RKO (cell line): ENCODE results near the gene AGL.
"Not testable (repeated sequence)": the region's sequence is repeated elsewhere in the genome, so short reads cannot be mapped to it uniquely, and the experiment has no call there.

Experiments
- DNase-seq: peaks from one replicate; pipeline ENCODE4 v3.0.0-alpha.2; 2016; ENCODE audit warnings: low spot score

Gene AGL

GRCh38 chr1:99849744-99850458 is at the start of gene AGL:
TSS of gene AGL (plus strand) at chr1:99850361. CDS start at chr1:99851043, 682 bp downstream.
- DNase-seq = peak; percentile 73

- no peak for DNase-seq
Observed at GRCh38 chr1:99801584-99801983, 48.6 kb upstream of the AGL start.

DNA sequence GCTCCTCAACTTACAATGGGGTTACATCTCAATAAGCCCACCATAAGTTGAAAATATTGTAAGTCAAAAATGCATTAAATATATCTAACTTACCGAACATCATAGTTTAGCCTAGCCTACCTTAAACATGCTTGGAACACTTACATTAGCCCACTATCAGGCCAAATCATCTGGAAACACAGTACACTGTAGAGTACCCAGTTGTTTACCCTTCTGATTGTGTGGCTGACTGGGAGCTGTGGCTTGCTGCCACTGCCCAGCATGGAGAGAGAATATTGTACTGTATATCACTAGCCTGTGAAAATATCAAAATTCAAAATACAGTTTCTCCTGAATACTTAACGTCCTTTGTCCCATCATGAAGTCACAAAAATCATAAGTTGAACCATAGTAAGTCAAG is 43.3 kb upstream of the AGL start:
- no peak for DNase-seq

DNA sequence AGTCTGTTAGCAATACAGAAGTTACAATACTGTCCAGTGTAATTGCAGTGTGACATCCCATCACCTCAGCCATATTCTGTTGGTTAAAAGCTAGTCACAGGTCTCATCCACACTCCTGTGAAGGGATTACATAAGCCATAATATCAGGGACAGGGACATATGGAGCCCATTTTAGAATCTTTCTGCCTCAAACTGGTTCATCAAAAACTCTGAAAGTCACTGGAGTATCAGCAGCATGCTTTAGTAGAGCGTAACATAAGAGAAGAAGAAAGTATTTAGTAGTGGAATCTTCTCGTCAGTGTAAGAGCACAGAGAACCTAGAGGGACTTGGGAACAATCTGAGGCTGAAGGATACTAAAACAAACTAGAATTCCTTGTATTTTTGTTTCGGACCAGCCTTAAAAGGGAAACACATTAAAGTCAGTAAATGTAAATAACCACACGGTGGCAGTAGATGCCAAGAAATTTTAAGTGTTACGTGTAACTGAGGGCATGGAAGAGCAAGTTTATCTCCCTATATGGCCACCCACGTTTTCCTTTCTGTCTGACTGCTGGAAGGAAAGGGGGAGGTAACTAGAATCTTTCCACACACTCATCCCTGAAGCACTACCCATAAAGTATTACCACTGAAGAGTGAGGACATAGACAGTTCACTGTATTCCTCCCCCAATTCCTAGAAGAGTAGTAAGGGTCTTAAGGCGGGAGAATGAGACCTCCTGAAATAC is 41.6 kb upstream of the AGL start:
- DNase-seq = peak; percentile 94

DNA sequence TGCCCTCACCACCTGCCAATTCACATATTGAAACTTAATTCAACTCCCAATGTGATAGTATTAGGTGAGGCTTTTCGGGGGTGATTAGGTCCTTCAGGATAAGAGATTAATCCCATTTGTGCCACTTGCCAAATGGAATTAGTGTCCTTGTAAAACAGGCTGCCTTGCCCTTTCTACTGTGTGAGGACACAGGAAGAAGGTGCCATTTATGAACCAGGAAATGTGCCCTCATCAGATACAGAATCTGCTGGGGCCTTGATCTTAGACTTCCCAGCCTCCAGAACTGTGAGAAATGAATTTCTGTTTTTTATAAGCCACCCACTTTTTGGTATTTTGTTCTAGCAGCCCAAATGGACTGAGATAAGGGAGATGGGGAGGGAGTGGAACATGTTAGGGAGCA is 39.1 kb upstream of the AGL start:
- no peak for DNase-seq

DNA sequence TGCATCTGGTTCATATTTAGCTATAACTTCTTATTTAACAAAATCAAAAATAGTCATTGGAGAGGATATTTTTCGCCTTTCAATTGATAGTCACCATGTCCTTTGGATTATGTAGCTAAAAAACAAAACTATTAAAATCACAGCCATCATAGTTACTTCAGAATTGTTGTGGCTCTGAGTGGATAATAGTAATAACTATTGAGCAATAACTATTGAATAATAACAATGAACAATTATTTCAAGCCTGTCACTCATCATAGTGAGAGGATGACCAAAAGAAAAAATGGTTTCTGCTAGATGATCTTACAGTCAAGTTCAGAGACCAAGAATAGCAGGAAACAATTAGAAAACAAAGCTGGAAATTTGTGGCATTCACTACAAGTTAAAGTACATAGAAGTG is 38.4 kb upstream of the AGL start:
- DNase-seq = no peak

DNA sequence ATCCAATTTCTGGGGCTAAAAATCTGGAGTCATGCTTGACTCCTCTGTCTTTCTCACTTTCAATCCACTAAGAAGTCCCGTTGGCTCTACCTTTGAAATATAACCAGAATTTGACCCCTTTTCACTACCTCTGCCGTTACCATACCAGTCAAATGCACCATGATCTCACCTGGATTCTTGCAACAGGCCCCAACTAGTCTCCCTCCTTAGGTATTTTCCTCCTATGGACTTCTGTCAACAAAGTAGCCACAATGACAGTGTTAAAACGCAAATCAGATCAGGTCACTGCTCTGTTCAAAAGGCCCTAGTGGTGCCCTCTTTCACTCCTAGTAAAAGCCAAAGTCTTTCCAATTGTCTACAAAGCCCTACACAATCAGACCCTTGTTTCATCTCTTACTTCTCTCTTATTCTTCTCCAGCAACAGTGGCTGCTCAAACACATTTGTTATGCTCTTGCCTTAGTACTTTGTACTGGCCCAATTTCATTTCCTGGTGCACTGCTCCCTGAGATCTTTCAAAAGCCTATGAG is 35.7 kb upstream of the AGL start:
- DNase-seq = no peak

DNA sequence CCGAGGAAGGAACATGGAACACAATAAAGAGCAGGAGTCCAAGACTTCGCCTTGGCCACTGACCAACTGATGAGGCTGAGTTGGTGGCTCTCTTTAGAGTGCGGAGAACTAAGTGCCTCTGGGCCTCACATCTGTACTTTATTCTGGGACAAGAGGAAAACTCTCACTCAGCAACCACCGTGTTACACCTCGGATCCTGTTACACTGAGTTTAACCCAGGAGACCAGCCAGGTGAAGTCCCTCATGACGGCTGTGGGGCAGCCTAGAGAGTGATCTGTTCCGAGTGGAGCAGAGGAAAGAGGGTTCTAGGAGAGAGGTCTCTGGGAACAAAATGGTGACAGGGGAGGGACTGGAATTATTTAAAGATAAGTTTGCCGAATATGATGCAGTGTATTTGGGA is 33.5 kb upstream of the AGL start:
- DNase-seq = no peak

- DNase-seq = no peak
Observed at GRCh38 chr1:99818063-99818699, 32.0 kb upstream of the AGL start.

GRCh38 chr1:99820546-99820945 is 29.6 kb upstream of the AGL start:
- no peak for DNase-seq

DNA sequence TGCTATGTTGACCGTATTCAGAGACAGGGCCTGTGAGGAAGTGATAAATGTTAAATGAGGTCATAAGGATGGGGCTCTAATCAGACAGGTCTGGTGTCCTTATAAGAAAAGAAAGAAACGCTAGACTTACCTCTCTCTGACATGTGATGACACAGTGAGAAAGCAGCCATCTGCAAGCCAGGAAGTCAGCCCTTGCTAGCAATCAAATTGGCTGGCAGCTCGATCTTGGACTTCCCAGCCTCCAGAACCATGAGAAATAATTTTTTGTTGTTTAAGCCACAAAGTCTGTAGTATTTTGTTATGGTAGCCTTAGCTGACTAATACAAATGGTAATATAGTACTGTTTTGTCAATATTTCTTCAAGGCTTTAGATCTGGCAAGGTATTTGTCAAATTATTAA is 25.1 kb upstream of the AGL start:
- no peak for DNase-seq

GRCh38 chr1:99825702-99826101 is 24.5 kb upstream of the AGL start:
- DNase-seq = no peak

GRCh38 chr1:99827970-99828369 is 22.2 kb upstream of the AGL start:
- no peak for DNase-seq

GRCh38 chr1:99829269-99829668 is 20.9 kb upstream of the AGL start:
- DNase-seq = no peak

DNA sequence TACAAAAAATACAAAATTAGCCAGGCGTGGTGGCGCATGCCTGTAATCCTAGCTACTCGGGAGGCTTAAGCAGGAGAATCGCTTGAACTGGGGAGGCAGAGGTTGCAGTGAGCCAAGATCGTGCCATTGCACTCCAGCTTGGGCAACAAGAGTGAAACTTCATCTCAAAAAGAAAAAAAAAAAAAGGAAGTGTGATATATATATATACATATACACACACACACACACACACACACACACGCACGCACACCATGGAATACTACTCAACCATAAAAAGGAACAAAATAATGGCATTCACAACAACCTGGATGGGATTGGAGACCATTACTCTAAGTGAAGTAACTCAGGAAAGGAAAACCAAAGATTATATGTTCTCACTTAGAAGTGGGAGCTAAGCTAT is 16.2 kb upstream of the AGL start:
- DNase-seq = not testable (repeated sequence)

DNA sequence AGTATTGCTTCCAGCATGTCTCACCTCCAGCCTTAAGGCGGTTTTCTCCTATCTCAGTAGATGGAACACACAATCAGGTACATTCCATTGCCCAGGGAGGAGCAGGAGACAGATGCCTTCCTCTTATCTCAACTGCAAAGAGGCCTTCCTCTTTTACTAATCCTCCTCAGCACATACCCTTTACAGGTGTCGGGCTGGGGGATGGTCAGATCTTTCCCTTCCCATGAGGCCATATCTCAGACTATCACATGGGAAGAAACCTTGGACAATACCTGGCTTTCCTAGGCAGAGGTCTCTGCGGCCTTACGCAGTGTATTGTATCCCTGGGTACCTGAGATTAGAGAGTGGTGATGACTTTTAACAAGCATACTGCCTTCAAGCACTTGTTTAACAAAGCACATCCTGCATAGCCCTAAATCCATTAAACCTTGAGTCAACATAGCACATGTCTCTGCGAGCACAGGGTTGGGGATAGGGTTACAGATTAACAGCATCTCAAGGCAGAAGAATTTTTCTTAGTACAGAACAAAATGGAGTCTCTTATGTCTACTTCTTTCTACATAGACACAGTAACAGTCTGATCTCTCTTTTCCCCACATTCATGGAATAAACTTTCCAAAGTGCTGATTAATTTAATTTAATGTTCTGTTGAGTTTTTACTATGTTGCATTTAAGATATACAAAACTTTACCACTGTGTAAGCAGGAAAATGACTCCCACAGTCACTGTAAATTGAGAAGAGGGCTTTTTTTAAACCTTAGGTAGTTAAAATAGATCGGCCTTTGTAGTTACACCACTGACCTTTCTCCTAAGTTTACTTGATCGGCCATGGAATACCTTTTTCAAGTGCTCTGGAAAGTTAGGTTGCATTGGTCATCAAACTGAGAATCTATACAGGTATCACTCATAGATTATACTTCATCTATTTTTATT is 13.7 kb upstream of the AGL start:
- not testable (repeated sequence) for DNase-seq

- DNase-seq = not testable (repeated sequence)
Observed at GRCh38 chr1:99840353-99840752, 9.8 kb upstream of the AGL start.

DNA sequence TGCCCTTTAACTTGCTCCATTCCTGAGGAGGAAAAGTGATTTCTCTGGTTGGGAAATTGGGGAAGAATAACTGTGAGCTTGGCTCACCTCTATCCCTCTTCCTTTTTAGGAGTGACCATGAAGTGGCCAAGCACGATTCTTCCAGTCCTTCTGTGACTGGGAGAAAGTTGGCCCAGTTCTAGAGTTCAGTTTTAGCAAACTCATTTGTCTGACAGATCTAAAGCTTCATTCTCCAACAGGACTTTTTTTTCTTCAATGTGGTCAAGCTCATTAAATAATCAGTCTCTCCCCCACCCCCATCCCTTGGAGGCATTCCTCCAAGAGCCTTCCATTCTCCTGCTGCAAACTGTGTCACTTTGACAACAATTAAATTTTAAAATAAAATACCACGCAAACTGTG is 6.4 kb upstream of the AGL start:
- DNase-seq = no peak

DNA sequence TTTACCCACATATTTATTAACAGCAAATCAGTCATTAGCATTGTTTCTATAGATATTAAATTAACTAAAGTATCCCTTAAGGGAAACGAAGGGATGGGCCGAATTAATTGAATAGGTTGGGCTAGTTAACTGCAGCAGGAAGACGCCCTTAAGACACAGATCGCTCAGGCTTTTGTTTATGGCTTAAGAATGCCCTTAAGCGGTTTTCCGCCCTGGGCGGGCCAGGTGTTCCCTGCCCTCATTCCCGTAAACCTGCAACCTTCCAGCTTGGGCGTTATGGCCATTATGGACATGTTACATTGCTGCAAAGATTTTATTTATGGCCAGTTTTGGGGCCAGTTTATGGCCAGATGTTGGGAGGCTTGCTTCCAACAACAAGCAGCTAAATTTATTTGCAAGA is 5.0 kb upstream of the AGL start:
- not testable (repeated sequence) for DNase-seq

- DNase-seq = peak; percentile 39
Observed at GRCh38 chr1:99849413-99849743, 783 bp upstream of the AGL start.

- DNase-seq = peak; percentile 29
Observed at GRCh38 chr1:99850459-99851291, 514 bp downstream of the AGL start.
